GM23338 (cell line): ENCODE measurements around the gene GRM8. TPM values are rescaled to one million over a fixed set of nuclear protein-coding genes. Genes with fewer than 3 reads are reported as not detected.
A peak's percentile ranks its signal among the peaks of the same experiment; 100 is the strongest.

Source experiments
- ATAC-seq: fragments of 200-7000 bp; cut with Tn5 transposase; 3 replicates; pipeline ENCODE4 v1.9.1; 2020
- DNase-seq: peaks from one replicate; pipeline ENCODE4 v3.0.0-alpha.2; 2015; ENCODE audit warnings: low spot score
- H2AFZ ChIP-seq: fragments of 200-600 bp; sonication (generic); 2 replicates; pipeline ENCODE4 v1.8.0; 2016; ENCODE audit warnings: antibody characterized with exemption, mild to moderate bottlenecking, moderate library complexity
- H3F3A ChIP-seq: fragments of 200-600 bp; sonication (generic); replicated peaks from 2 replicates; pipeline ENCODE4 v1.8.0; 2017; ENCODE audit warnings: antibody characterized with exemption, mixed run types, low read depth
- H3K27ac ChIP-seq: fragments of 200-600 bp; sonication (generic); 2 replicates; pipeline ENCODE4 v1.6.1; 2016; ENCODE audit warnings: low read depth
- H3K27me3 ChIP-seq: fragments of 200-600 bp; sonication (generic); 2 replicates; pipeline ENCODE4 v1.8.0; 2016; ENCODE audit warnings: mild to moderate bottlenecking, mixed run types, moderate library complexity; ENCODE audit not compliant: insufficient read depth
- H3K36me3 ChIP-seq: fragments of 200-600 bp; sonication (generic); 2 replicates; pipeline ENCODE4 v1.8.0; 2016; ENCODE audit warnings: mild to moderate bottlenecking; ENCODE audit not compliant: insufficient read depth
- H3K4me1 ChIP-seq: fragments of 200-600 bp; sonication (generic); 2 replicates; pipeline ENCODE4 v1.8.0; 2016; ENCODE audit warnings: mild to moderate bottlenecking, moderate library complexity; ENCODE audit not compliant: insufficient read depth
- H3K4me2 ChIP-seq: fragments of 200-600 bp; sonication (generic); 2 replicates; pipeline ENCODE4 v1.7.1; 2017; ENCODE audit warnings: mixed run types
- H3K4me3 ChIP-seq: fragments of 200-600 bp; sonication (generic); 2 replicates; pipeline ENCODE4 v1.6.1; 2016; ENCODE audit warnings: mixed run types
- H3K79me2 ChIP-seq: fragments of 200-600 bp; sonication (generic); replicated peaks from 2 replicates; pipeline ENCODE4 v1.8.0; 2017; ENCODE audit warnings: mild to moderate bottlenecking; ENCODE audit not compliant: insufficient read depth
- H3K9me2 ChIP-seq: fragments of 200-600 bp; sonication (generic); 2 replicates; pipeline ENCODE4 v1.8.0; 2017; ENCODE audit not compliant: insufficient read depth
- H4K20me1 ChIP-seq: fragments of 200-600 bp; sonication (generic); replicated peaks from 2 replicates; pipeline ENCODE4 v1.8.0; 2017; ENCODE audit warnings: mild to moderate bottlenecking; ENCODE audit not compliant: insufficient read depth
- H3K27ac Mint-ChIP-seq: 2 replicates; pipeline ENCODE4 v1.8.0; 2020; ENCODE audit warnings: inconsistent platforms, mild to moderate bottlenecking, moderate library complexity, mixed read lengths
- H3K27me3 Mint-ChIP-seq: 3 replicates; pipeline ENCODE4 v1.8.0; 2022; ENCODE audit warnings: low read depth, mild to moderate bottlenecking, moderate library complexity, mixed read lengths, inconsistent platforms; ENCODE audit not compliant: insufficient read depth, poor library complexity
- H3K36me3 Mint-ChIP-seq: 3 replicates; pipeline ENCODE4 v1.8.0; 2021; ENCODE audit warnings: low read depth, mild to moderate bottlenecking, inconsistent platforms, moderate library complexity, mixed read lengths
- H3K4me1 Mint-ChIP-seq: 3 replicates; pipeline ENCODE4 v1.8.0; 2020; ENCODE audit warnings: mild to moderate bottlenecking, inconsistent platforms, mixed read lengths
- H3K4me3 Mint-ChIP-seq: 3 replicates; pipeline ENCODE4 v1.8.0; 2021; ENCODE audit warnings: moderate library complexity, mild to moderate bottlenecking, inconsistent platforms, mixed read lengths
- H3K9me3 Mint-ChIP-seq: 3 replicates; pipeline ENCODE4 v1.8.0; 2020; ENCODE audit warnings: moderate library complexity, mild to moderate bottlenecking, inconsistent platforms, mixed read lengths
- CREB1 ChIP-seq: fragments of 250-450 bp; sonication (Bioruptor Pico); IDR thresholded peaks from 2 replicates; pipeline ENCODE4 v1.5.0; 2020; ENCODE audit warnings: low read depth, mild to moderate bottlenecking, moderate library complexity
- EZH2 ChIP-seq: fragments of 200-600 bp; sonication (generic); IDR thresholded peaks from one replicate; pipeline ENCODE4 v1.8.0; 2017; ENCODE audit warnings: antibody characterized with exemption, mild to moderate bottlenecking, low read depth; ENCODE audit not compliant: unreplicated experiment
- EZH2phosphoT487 ChIP-seq: fragments of 200-600 bp; sonication (generic); IDR thresholded peaks from one replicate; pipeline ENCODE4 v1.8.1; 2018; ENCODE audit warnings: antibody characterized with exemption; ENCODE audit not compliant: unreplicated experiment
- JUNB ChIP-seq: IDR thresholded peaks from one replicate; pipeline ENCODE4 v1.6.1; 2016; ENCODE audit warnings: antibody characterized with exemption; ENCODE audit not compliant: unreplicated experiment
- NANOG ChIP-seq: IDR thresholded peaks from 2 replicates; pipeline ENCODE4 v1.6.1; 2016; ENCODE audit warnings: antibody characterized with exemption, borderline replicate concordance
- POLR2AphosphoS5 ChIP-seq: IDR thresholded peaks from 2 replicates; pipeline ENCODE4 v1.6.1; 2016; ENCODE audit warnings: antibody characterized with exemption, low read depth
- REST ChIP-seq: IDR thresholded peaks from one replicate; pipeline ENCODE4 v1.6.1; 2018; ENCODE audit warnings: antibody characterized with exemption; ENCODE audit not compliant: unreplicated experiment
- STAT1 ChIP-seq: IDR thresholded peaks from one replicate; pipeline ENCODE4 v1.6.1; 2016; ENCODE audit warnings: antibody characterized with exemption; ENCODE audit not compliant: unreplicated experiment
- ZNF114 ChIP-seq: fragments of 250-450 bp; sonication (Bioruptor Pico); IDR thresholded peaks from 2 replicates; pipeline ENCODE4 v1.5.0; 2020; ENCODE audit warnings: mild to moderate bottlenecking, moderate library complexity
- ZNF331 ChIP-seq: fragments of 250-450 bp; sonication (Bioruptor Pico); IDR thresholded peaks from 2 replicates; pipeline ENCODE4 v1.5.0; 2020; ENCODE audit warnings: low read depth, mild to moderate bottlenecking, moderate library complexity
- polyA plus RNA-seq: library from polyadenylated mRNA; unstranded; fragments of >200 nt; fragmentation: Nextera tagmentation; extraction: Ambion mirVana; gene quantifications from 2 replicates; pipeline ENCODE4 v1.2.1, GENCODE V29; 2016
- total RNA-seq: library from RNA; depleted of rRNA; stranded (reverse); fragments of >200 nt; shearing (Covaris generic); gene quantifications from 2 replicates; pipeline ENCODE4 v1.2.3, GENCODE V29; 2014
- TF ChIP-seq, protein P1 (sequence below), 2 experiments: fragments of 200-600 bp in 1 of 2; sonication (generic) in 1 of 2; conservative IDR thresholded peaks; 2 replicates each; pipeline versions ENCODE4 v1.5.1 to v1.6.1; 2016 to 2017; ENCODE audit warnings: antibody characterized with exemption in 2 of 2, low read depth in 2 of 2, mild to moderate bottlenecking in 2 of 2, moderate library complexity in 1 of 2
- TF ChIP-seq, protein P2 (sequence below): IDR thresholded peaks from 2 replicates; pipeline ENCODE4 v1.6.1; 2016; ENCODE audit warnings: antibody characterized with exemption

GRM8 gene
- total and polyA plus RNA-seq, 2 experiments from 2014 or later, result 1.9 to 6.6 TPM

- no peak for TF ChIP-seq REST
- no peak for TF ChIP-seq EZH2
- TF ChIP-seq JUNB, result no peak
Measured at GRCh38 chr7:126659124-126659523, 593.6 kb downstream of the GRM8 start (continued).

- H3K27ac Mint-ChIP-seq, result 0 out of 2 replicates have a peak overlapping the region, but pooled peaks have one; percentile 51
- no peak overlapping the region for H3K4me2 ChIP-seq
- H2AFZ ChIP-seq, result no peak overlapping the region
- no peaks in the 10 kb centered on the region for H4K20me1 ChIP-seq
- H3K27me3 Mint-ChIP-seq, result no peaks in the 10 kb centered on the region
- no peaks in the 10 kb centered on the region for H3K36me3 Mint-ChIP-seq
- peaks cover 46% of the 10 kb centered on the region for H3K4me1 Mint-ChIP-seq
- no peak overlapping the region for H3K27ac ChIP-seq
- DNase-seq (peak; percentile 11), ATAC-seq (no peak)
- H3K36me3 ChIP-seq, result no peaks in the 10 kb centered on the region
- H3K27me3 ChIP-seq, result no peaks in the 10 kb centered on the region
- H3K79me2 ChIP-seq, result no peaks in the 10 kb centered on the region
- H3K4me3 Mint-ChIP-seq, result no peak overlapping the region
- H3K9me3 Mint-ChIP-seq, result no peaks in the 10 kb centered on the region
- H3K9me2 ChIP-seq, result no peaks in the 10 kb centered on the region
- no peaks in the 10 kb centered on the region for H3F3A ChIP-seq
- peaks cover 26% of the 10 kb centered on the region for H3K4me1 ChIP-seq
- no peak overlapping the region for H3K4me3 ChIP-seq
- no peak for TF ChIP-seq REST
- TF ChIP-seq ZNF114, result no peak
- TF ChIP-seq, protein P1, sequence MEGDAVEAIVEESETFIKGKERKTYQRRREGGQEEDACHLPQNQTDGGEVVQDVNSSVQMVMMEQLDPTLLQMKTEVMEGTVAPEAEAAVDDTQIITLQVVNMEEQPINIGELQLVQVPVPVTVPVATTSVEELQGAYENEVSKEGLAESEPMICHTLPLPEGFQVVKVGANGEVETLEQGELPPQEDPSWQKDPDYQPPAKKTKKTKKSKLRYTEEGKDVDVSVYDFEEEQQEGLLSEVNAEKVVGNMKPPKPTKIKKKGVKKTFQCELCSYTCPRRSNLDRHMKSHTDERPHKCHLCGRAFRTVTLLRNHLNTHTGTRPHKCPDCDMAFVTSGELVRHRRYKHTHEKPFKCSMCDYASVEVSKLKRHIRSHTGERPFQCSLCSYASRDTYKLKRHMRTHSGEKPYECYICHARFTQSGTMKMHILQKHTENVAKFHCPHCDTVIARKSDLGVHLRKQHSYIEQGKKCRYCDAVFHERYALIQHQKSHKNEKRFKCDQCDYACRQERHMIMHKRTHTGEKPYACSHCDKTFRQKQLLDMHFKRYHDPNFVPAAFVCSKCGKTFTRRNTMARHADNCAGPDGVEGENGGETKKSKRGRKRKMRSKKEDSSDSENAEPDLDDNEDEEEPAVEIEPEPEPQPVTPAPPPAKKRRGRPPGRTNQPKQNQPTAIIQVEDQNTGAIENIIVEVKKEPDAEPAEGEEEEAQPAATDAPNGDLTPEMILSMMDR (conservative IDR thresholded peaks at IDR 0.05; ENCODE audit: low read depth in 2 of 2), result no peak
- no peak for TF ChIP-seq STAT1
- TF ChIP-seq NANOG, result no peak
- TF ChIP-seq, protein P2, sequence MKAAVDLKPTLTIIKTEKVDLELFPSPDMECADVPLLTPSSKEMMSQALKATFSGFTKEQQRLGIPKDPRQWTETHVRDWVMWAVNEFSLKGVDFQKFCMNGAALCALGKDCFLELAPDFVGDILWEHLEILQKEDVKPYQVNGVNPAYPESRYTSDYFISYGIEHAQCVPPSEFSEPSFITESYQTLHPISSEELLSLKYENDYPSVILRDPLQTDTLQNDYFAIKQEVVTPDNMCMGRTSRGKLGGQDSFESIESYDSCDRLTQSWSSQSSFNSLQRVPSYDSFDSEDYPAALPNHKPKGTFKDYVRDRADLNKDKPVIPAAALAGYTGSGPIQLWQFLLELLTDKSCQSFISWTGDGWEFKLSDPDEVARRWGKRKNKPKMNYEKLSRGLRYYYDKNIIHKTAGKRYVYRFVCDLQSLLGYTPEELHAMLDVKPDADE, result no peak
- TF ChIP-seq POLR2AphosphoS5, result no peak
- no peak for TF ChIP-seq EZH2
- no peak for TF ChIP-seq EZH2phosphoT487
- no peak for TF ChIP-seq CREB1
- TF ChIP-seq JUNB, result no peak
- TF ChIP-seq ZNF331 (CRISPR knock-in tag), result no peak
Measured at GRCh38 chr7:126658684-126659083, 594.1 kb downstream of the GRM8 start.
